Activated CD8-positive, alpha-beta memory T cell treated with anti-CD3 and anti-CD28 coated beads, Interleukin-2, amount 50 U/mL, for 48 hours (primary cell): ENCODE data around the gene CAT.

ENCODE experiments used
- DNase-seq: peaks from one replicate; pipeline ENCODE4 v3.0.0-alpha.2; 2020

Gene CAT

DNA sequence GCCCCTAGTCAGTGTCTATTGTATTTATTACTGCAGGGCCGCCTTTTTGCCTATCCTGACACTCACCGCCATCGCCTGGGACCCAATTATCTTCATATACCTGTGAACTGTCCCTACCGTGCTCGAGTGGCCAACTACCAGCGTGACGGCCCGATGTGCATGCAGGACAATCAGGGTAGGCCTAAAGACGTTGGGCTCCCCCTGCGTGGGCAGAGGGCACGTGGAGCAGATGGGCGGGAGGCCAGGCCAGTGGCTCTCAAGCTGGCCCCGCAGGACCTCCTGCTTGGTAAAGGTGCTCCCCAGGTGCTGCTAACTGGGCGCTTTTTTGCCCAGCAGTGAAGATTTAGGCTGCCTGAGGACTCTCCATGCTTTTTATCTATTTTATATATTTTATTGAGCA, 22.5 kb downstream of the CAT start:
- no peak for DNase-seq

GRCh38 chr11:34464591-34465051, 25.9 kb downstream of the CAT start:
- no peak for DNase-seq

GRCh38 chr11:34466802-34467488, 28.2 kb downstream of the CAT start:
- DNase-seq: no peak

DNA sequence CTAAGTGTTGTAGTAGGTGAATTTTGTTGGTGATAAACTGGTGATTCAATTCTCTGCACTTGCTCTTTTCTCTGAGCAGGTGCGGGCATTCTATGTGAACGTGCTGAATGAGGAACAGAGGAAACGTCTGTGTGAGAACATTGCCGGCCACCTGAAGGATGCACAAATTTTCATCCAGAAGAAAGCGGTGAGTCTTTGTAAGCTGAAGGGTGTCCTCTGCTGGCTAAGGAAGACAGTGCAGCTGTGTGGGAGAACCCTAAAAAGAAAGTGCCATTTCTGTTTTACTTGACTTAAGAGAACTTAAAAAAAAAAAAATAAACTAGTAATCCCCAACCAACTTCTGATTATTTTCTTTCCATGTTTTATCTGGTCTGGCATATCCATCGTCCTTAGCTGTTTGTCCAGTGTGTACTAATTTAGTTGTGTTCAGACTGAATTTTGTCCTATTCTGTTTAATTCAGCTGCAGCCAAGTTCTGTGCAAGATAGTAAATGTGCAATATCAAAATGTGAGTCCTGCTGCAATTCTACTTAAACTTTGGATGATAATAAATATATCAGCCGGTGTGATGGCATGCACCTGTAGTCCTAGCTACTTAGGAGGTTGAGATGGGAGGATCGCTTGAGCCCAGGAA, 29.6 kb downstream of the CAT start:
- DNase-seq: no peak

GRCh38 chr11:34473603-34474169, 35.0 kb downstream of the CAT start:
- no peak for DNase-seq

GRCh38 chr11:34475656-34476055, 36.9 kb downstream of the CAT start:
- DNase-seq: no peak

DNA sequence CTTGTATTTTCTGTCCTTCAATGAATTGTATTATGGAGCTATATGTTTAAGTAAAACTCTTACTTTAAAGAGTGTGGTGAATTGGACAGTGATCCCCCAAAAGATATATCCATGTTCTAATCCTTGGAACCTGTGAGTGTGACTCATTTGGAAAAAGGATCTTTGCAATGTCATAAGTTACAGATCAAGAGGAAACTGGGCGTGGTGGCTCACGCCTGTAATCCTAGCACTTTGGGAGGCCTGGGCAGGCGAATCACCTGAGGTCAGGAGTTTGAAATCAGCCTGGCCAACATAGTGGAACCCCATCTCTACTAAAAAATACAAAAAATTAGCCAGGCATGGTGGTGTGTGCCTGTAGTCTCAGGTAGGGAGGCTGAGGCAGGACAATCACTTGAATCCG, 38.1 kb downstream of the CAT start:
- no peak for DNase-seq

DNA sequence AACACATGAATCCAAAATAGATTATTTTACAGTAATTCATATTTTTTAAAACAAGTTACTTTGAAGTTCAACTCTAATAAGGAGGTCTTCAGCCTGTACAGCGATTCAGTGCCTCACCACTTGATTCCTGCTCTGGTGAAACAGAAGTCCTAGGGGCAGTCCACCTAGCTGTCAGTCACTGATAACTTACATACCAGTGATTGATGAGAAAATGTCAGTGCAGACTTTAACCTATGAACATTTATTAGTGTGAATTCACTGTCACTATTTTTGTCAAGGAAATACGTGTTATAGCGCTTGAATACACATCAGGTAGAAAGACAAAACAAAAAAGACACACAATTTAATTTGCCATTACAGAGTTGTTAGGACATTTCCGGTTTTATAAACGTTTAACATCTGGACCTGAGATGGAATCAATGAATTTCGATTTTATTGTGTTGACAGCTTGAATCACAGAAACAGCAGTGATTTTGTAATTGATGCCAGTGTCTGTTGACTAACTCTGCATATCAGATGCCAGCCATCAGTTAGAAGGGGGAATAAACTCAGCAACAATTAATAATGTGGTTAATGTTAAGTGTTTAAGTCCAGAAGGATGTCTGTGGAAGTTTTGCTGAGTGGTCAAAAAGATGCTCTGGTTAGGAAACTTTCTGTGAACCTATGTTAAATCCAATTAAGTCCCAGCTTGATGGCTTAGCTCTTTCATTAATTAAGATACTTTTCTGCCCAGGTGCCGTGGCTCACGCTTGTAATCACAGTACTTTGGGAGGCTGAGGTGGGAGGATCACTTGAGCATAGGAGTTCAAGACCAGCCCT, 40.3 kb downstream of the CAT start:
- DNase-seq: no peak

GRCh38 chr11:34480314-34480713, 41.6 kb downstream of the CAT start:
- DNase-seq: no peak

- no peak for DNase-seq
Observed at GRCh38 chr11:34481307-34481706, 42.6 kb downstream of the CAT start.

GRCh38 chr11:34483106-34483874, 44.6 kb downstream of the CAT start:
- no peak for DNase-seq

GRCh38 chr11:34487430-34487829, 48.7 kb downstream of the CAT start:
- no peak for DNase-seq

DNA sequence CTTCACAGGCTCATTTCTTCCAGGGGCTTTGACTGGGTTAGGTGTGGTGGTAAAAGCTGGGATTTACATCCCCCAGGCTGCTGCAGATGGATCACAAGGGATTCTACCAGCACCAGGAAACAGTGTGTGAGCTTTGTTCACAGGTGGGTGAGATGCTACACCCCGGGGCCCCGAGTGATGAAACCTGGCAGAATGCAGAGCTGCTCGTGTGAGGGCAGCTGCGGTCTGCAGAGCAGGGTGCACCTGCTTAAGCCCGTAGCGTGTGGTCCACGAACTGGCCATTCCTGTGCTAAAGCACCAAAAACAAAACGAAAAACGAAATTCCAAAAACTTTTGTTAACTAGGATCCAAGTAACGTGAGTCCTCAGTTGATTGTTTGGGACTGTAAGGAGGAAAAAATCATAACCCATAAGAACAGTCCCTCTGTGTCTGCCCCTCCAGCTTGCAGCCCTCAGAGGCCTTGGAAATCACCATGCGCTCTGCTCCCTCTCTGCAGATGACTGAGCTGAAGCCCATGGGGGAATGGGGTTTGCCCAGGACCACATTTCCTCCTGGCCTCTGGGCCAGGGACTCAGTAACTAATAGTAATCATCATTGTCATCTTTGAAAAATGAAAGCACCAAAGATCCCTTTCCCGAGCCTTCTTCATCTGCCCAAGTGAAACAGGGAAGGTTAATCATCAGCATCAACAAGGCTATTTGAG, 50.3 kb downstream of the CAT start:
- DNase-seq: no peak

GRCh38 chr11:34490304-34490703, 51.6 kb downstream of the CAT start:
- no peak for DNase-seq

DNA sequence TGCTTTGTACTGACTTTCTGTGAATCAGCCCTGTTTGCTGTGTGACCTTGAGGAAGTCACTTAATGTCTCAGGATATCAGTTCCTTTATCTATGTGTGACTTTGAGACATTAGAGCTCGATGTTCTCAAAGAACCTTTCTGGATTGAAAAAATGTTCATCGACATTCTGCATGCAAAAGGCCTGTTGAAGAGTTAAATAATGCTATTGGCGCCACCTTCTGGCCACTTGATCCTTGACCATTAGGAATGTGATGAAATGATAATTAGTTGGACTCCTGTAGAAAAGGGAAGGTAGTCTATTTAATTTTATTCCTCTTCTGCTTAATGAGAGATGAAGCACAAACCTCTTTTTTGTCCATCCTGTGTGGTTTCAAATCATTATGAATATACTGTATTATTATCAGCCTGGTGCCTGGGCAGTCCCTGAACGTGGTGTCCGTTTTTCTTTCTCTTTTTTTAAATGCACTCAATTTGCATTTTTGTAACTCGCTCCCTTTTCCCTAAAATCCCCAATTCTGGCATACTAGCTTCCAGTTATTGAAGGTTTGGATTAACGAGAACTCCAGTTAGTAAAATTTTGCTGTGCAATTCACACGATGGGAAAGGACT, 54.2 kb downstream of the CAT start:
- DNase-seq: no peak

GRCh38 chr11:34493468-34493867, 54.7 kb downstream of the CAT start:
- DNase-seq: no peak

DNA sequence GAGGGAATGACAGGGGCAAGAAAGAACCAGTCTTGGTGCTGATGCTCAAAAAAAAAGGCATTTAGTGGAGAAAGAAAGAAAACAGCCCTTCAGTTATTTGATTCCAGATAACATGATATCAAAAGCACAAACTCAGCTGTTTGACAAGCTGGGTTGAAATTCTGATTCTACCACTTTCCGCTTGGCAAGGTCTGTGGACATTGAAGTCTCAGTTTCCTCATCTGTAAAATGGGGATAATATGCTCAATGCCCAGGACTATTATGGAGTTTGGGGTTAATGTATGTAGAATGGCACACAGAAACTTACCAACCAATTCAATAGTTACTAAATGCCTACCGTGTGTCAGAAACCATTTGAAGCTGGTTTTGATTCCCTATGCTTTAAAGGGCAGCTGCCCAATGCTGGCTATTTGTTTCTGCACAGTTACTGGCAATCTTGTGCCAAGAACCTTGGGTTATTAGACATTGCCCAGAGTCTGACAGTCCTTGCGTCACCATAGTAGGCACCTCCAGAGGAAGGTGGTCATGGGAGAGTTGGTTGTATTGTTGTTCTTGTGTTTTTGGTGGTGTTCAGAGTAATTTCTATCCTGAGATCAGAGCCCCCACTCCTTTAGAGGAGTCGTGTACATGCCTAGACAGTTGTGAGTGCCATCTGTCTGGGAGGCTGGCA, 55.3 kb downstream of the CAT start:
- no peak for DNase-seq

GRCh38 chr11:34495239-34495723, 56.5 kb downstream of the CAT start:
- DNase-seq: no peak

- no peak for DNase-seq
Observed at GRCh38 chr11:34495724-34496377, 57.1 kb downstream of the CAT start.
